Measurements from ENCODE around the gene LEF1. TPM values are rescaled to one million over a fixed set of nuclear protein-coding genes. Genes with fewer than 3 reads are reported as not detected.

The LEF1 gene
- total and polyA plus RNA-seq, 2 donors (not counting 1 experiment from before 2014, with no cell fraction given) = 1.8 to 2.6 TPM

DNA sequence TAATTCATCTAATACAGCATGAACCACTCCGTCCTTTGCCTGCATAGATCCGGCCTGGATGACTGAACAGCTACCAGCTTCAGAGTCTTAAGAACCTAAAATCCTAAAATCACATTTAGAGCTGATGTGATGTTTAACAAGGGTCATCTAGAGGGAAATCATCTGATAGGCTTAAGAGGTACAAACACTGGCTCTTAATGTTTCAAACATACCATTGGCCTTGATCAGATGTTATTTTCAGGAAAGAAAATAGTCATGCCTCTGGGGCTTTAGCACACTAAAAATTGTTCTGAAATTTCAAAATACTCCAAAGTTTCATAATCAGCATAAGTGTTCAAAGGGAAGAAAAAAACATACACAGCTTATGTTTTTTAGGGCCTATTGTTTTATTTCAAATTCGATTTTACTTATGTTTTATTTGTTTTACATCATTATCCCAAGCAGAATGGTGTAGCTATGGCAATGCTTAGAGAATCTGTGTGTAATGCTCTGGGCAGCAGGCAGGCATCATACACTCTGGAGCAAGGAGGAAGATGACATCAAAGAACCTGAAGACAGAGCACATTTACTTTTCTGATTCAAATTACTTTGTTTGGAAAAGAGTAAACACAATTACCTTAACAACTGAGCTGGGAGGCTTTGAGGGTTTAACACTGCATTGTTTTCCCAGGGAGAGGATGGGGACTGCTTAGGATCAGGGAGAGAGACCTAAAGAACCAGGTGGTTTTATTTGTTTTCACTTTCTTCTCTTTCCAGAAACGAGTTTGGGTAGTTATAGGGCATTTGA, 25.3 kb upstream of the LEF1 start:
- Histone ChIP-seq H3K79me2 (ENCODE audit: control insufficient read depth, insufficient read depth, low read length) (no peaks in the 10 kb centered on the region), H2AFZ (ENCODE audit: low read length) (no peak overlapping the region), H3K27me3 (ENCODE audit: control insufficient read depth, insufficient read depth, low read length) (no peaks in the 10 kb centered on the region), H3K4me1 (ENCODE audit: control insufficient read depth, extremely low read depth, insufficient read depth, low read length) (no peaks in the 10 kb centered on the region), H3K4me2 (ENCODE audit: extremely low read depth, insufficient read depth, low read length) (no peak overlapping the region), H3K27ac (ENCODE audit: insufficient read depth, low read length) (no peak overlapping the region), H3K36me3 (ENCODE audit: control insufficient read depth, insufficient read depth, low read length) (no peaks in the 10 kb centered on the region), H3K4me3 (replicated peaks in 1 of 4; ENCODE audit: control extremely low read depth in 1 of 4, insufficient read depth in 1 of 4, low read depth in 3 of 4, low read length in 4 of 4) (no peak overlapping the region), H4K20me1 (ENCODE audit: control insufficient read depth, extremely low read depth, insufficient read depth, low read length) (no peaks in the 10 kb centered on the region), H3K9ac (ENCODE audit: insufficient read depth, low read length) (no peak overlapping the region), H3K9me3 (ENCODE audit: control insufficient read depth, insufficient read depth, low read depth, low read length) (no peaks in the 10 kb centered on the region)
- TF ChIP-seq, protein P1, sequence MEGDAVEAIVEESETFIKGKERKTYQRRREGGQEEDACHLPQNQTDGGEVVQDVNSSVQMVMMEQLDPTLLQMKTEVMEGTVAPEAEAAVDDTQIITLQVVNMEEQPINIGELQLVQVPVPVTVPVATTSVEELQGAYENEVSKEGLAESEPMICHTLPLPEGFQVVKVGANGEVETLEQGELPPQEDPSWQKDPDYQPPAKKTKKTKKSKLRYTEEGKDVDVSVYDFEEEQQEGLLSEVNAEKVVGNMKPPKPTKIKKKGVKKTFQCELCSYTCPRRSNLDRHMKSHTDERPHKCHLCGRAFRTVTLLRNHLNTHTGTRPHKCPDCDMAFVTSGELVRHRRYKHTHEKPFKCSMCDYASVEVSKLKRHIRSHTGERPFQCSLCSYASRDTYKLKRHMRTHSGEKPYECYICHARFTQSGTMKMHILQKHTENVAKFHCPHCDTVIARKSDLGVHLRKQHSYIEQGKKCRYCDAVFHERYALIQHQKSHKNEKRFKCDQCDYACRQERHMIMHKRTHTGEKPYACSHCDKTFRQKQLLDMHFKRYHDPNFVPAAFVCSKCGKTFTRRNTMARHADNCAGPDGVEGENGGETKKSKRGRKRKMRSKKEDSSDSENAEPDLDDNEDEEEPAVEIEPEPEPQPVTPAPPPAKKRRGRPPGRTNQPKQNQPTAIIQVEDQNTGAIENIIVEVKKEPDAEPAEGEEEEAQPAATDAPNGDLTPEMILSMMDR (conservative IDR thresholded peaks at IDR 0.05 in 1 of 2, IDR thresholded peaks at IDR 0.05 in 1 of 2; ENCODE audit: low read depth in 1 of 2, low read length in 2 of 2) = no peak
- no peak for TF ChIP-seq EZH2 (IDR thresholded peaks at IDR 0.05; ENCODE audit: low read length, missing control alignments)
- no peak for DNase-seq (ENCODE audit: low read depth in 2 of 2)

DNA sequence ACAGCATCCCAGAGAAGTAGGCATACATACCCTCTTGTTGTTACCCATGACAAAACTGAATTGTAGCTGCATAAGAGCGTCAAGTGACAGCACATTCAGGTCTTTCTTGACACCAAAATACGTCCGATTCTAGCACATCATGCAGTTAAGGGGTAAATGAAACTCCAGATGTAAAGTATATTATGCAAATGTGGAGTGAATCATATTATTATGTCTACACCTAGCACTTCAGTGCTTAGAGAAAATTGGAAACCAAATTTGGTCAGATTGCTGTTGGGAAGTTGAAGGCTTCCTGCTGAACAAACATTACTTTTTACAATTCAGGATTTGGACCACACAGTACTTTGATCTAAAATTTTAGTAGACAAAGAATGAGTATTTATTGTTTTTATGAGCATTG, 24.2 kb upstream of the LEF1 start:
- no peak overlapping the region for H3K4me2 ChIP-seq (ENCODE audit: extremely low read depth, insufficient read depth, low read length)
- no peaks in the 10 kb centered on the region for H3K36me3 ChIP-seq (ENCODE audit: control insufficient read depth, insufficient read depth, low read length)
- TF ChIP-seq EZH2 (IDR thresholded peaks at IDR 0.05; ENCODE audit: low read length, missing control alignments) = no peak
- TF ChIP-seq, protein P1 (conservative IDR thresholded peaks at IDR 0.05 in 1 of 2, IDR thresholded peaks at IDR 0.05 in 1 of 2; ENCODE audit: low read depth in 1 of 2, low read length in 2 of 2) = no peak
- H3K9me3 ChIP-seq (ENCODE audit: control insufficient read depth, insufficient read depth, low read depth, low read length) = no peaks in the 10 kb centered on the region
- no peaks in the 10 kb centered on the region for H3K4me1 ChIP-seq (ENCODE audit: control insufficient read depth, extremely low read depth, insufficient read depth, low read length)
- no peak overlapping the region for H3K4me3 ChIP-seq (replicated peaks in 1 of 4; ENCODE audit: control extremely low read depth in 1 of 4, insufficient read depth in 1 of 4, low read depth in 3 of 4, low read length in 4 of 4)
- no peaks in the 10 kb centered on the region for H3K79me2 ChIP-seq (ENCODE audit: control insufficient read depth, insufficient read depth, low read length)
- no peaks in the 10 kb centered on the region for H3K27me3 ChIP-seq (ENCODE audit: control insufficient read depth, insufficient read depth, low read length)
- DNase-seq (ENCODE audit: low read depth in 2 of 2) = no peak
- H3K9ac ChIP-seq (ENCODE audit: insufficient read depth, low read length) = no peak overlapping the region
- no peak overlapping the region for H2AFZ ChIP-seq (ENCODE audit: low read length)
- no peaks in the 10 kb centered on the region for H4K20me1 ChIP-seq (ENCODE audit: control insufficient read depth, extremely low read depth, insufficient read depth, low read length)
- H3K27ac ChIP-seq (ENCODE audit: insufficient read depth, low read length) = no peak overlapping the region

DNA sequence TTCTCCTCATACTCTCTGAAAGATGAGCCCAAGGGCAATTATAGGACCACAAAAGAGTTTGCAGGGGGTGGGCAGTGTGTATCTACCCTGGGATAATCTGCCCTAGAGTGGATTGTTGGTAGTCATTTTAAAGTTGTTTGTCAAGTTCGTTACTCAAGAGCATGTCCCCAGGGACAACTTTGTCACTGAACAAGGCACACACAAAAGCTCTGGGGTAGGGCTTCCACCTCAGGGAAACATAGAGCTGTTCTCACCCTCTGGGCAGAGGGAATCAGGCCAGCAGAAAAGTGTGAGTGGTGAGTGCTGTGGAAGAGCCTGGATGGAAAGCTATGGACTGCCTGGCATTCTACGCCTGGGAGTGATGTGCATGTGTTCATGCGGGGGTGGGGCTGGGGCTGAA, 23.3 kb upstream of the LEF1 start:
- Histone ChIP-seq H3K4me1 (ENCODE audit: control insufficient read depth, extremely low read depth, insufficient read depth, low read length) (no peaks in the 10 kb centered on the region), H3K79me2 (ENCODE audit: control insufficient read depth, insufficient read depth, low read length) (no peaks in the 10 kb centered on the region), H3K36me3 (ENCODE audit: control insufficient read depth, insufficient read depth, low read length) (no peaks in the 10 kb centered on the region), H3K9me3 (ENCODE audit: control insufficient read depth, insufficient read depth, low read depth, low read length) (no peaks in the 10 kb centered on the region), H3K9ac (ENCODE audit: insufficient read depth, low read length) (no peak overlapping the region), H3K27ac (ENCODE audit: insufficient read depth, low read length) (no peak overlapping the region), H3K27me3 (ENCODE audit: control insufficient read depth, insufficient read depth, low read length) (no peaks in the 10 kb centered on the region), H2AFZ (ENCODE audit: low read length) (no peak overlapping the region), H4K20me1 (ENCODE audit: control insufficient read depth, extremely low read depth, insufficient read depth, low read length) (no peaks in the 10 kb centered on the region), H3K4me3 (replicated peaks in 1 of 4; ENCODE audit: control extremely low read depth in 1 of 4, insufficient read depth in 1 of 4, low read depth in 3 of 4, low read length in 4 of 4) (no peak overlapping the region), H3K4me2 (ENCODE audit: extremely low read depth, insufficient read depth, low read length) (no peak overlapping the region)
- TF ChIP-seq, protein P1 (conservative IDR thresholded peaks at IDR 0.05 in 1 of 2, IDR thresholded peaks at IDR 0.05 in 1 of 2; ENCODE audit: low read depth in 1 of 2, low read length in 2 of 2) = no peak
- no peak for TF ChIP-seq EZH2 (IDR thresholded peaks at IDR 0.05; ENCODE audit: low read length, missing control alignments)
- DNase-seq (ENCODE audit: low read depth in 2 of 2) = no peak
